Right ventricle myocardium inferior (tissue), 1 donor: Measurements from ENCODE around the gene FAM174C. TPM values are rescaled to one million over a fixed set of nuclear protein-coding genes. Genes with fewer than 3 reads are reported as not detected.

ENCODE experiments used
- ATAC-seq: fragments of 200-7000 bp; cut with Tn5 transposase; one replicate; pipeline ENCODE4 v1.9.1; 2020; ENCODE audit warnings: mild to moderate bottlenecking, moderate library complexity
- DNase-seq: peaks from one replicate; pipeline ENCODE4 v3.0.0; 2021; ENCODE audit errors: missing footprints
- intact Hi-C: fragments of 100-400 bp; cut with DNase I; formaldehyde crosslinking; loops from one replicate; pipeline ENCODE4 v1.11.0; 2022
- long read RNA-seq: library from polyadenylated mRNA; unstranded; transcript quantifications from one replicate; pipeline ENCODE4 v2.0.0, GENCODE V29; 2021
- total RNA-seq: library from RNA; stranded (reverse); fragmentation: NEBNext Ultra II Directional; extraction: Animal tissue kit (Norgen Biotek cat#: 25700); gene quantifications from one replicate; pipeline ENCODE4 v1.2.1, GENCODE V29; 2021
- donor health status: DM: no; HTN: yes; CAD: no; lungs with severe emphysema.

The FAM174C gene
- 13.1 TPM for total RNA-seq
- long read RNA-seq, transcript C19orf24-201 (3 exons, 983 nt), result major isoform, 10 of 13 reads
- long read RNA-seq, partial matches to known transcripts, result 0 of 13 reads
- long read RNA-seq, other reads (novel, unspliced or antisense), result 2 of 13 reads

DNA sequence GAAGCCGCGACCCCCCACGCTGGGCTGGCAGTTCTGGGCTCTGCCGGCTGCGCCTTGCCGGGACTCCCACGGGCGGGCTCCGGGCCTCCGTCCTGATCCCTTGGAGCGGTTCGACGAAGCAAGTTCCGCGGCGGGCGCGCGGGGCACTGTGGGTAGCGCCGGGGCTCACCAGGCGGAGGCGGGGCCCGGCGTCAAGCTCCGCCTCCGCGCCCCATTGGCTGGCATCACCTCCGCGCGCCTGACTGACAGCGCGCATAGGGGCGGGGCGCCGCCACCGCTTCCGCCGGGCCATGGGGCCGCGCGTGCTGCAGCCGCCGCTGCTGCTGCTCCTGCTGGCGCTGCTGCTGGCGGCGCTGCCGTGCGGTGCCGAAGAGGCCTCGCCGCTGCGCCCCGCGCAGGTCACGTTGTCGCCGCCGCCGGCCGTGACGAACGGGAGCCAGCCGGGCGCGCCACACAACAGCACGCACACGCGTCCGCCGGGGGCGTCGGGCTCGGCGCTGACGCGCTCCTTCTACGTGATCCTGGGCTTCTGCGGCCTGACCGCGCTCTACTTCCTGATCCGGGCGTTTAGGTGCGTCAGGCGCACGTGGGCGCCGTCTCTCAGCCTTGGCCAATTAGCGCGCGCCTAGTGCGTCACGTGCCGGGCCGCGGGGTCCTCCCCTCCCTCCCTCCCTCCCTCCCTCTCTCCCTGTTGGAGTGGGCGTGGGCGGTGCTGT, at the start of gene FAM174C:
FAM174C (plus strand) TSS at position 271 of the 716 bp plus-strand sequence; CDS start at position 291, 20 bp downstream.
- ATAC-seq (peak; percentile 88), DNase-seq (peak; percentile 97)
- intact Hi-C loops, result loop anchor here (5.0 kb wide), 3 partner anchors 107 to 232 kb away; partner anchors contain the start of genes DAZAP1 and NDUFS7

GRCh38 chr19:1226227-1226518, 49.2 kb upstream of the FAM174C start:
- DNase-seq, result no peak
- no peak for ATAC-seq
- intact Hi-C loops, result no loop called here

DNA sequence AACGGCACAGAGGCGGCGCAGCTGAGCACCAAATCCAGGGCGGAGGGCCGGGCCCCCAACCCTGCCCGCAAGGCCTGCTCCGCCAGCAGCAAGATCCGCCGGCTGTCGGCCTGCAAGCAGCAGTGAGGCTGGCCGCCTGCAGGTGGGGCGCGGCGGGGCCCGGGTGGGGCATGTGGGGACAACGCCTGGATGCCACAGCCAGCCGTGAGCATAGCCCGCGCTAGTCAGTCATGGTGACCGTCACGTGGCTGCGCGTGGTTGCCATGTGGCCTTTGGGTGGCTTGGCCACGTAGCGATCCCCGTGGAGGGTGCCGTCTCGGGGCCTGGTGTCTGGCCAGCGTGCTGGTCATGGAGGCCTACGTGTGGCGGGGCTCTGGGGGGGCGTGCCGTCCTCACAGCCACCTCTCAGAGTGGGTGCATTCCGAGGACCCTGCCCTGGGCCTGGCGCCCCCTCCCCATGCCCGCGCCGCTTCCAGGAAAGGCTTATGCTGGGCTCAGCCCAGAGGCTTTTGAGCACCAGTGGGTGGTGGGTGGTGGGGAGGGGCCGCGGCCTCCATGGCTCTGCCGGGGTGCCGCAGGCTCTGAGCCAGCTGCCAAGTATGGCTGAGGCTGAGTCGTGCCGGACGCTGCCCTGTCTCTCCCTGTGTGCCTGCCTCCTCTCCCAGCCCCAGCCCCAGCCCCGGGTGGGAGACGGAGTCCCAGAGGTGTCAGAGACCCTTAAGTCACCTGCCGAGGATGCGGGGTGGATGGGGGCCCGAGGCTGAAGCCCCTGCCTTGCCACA, 48.6 kb upstream of the FAM174C start:
- ATAC-seq (no peak), DNase-seq (no peak)
- intact Hi-C loops, result no loop called here

DNA sequence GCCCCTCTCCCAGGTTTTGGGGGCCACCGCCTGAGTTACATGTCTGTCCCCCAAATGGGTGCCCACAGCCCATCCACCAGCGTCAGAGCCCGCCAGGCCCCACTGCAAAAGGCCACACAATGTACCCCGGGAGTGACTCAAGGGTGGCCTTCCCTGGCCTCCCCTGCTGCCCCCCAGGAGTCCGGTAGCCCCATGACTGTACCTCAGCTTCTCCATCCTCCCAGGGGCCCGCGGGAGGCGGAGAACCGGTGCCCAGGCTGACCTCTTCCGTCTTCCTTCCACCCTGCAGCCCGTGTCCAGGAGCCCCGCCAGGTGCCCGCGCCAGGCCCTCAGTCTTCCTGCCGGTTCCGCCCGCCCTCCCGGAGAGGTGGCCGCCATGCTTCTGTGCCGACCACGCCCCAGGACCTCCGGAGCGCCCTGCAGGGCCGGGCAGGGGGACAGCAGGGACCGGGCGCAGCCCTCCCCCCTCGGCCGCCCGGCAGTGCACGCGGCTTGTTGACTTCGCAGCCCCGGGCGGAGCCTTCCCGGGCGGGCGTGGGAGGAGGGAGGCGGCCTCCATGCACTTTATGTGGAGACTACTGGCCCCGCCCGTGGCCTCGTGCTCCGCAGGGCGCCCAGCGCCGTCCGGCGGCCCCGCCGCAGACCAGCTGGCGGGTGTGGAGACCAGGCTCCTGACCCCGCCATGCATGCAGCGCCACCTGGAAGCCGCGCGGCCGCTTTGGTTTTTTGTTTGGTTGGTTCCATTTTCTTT, 47.9 kb upstream of the FAM174C start:
- ATAC-seq (no peak), DNase-seq (no peak)
- intact Hi-C loops, result no loop called here

GRCh38 chr19:1228161-1228957, 47.0 kb upstream of the FAM174C start:
- intact Hi-C loops, result no loop called here
- DNase-seq (no peak), ATAC-seq (no peak)

GRCh38 chr19:1229056-1229923, 46.0 kb upstream of the FAM174C start:
- no peak for DNase-seq
- intact Hi-C loops, result no loop called here
- no peak for ATAC-seq

DNA sequence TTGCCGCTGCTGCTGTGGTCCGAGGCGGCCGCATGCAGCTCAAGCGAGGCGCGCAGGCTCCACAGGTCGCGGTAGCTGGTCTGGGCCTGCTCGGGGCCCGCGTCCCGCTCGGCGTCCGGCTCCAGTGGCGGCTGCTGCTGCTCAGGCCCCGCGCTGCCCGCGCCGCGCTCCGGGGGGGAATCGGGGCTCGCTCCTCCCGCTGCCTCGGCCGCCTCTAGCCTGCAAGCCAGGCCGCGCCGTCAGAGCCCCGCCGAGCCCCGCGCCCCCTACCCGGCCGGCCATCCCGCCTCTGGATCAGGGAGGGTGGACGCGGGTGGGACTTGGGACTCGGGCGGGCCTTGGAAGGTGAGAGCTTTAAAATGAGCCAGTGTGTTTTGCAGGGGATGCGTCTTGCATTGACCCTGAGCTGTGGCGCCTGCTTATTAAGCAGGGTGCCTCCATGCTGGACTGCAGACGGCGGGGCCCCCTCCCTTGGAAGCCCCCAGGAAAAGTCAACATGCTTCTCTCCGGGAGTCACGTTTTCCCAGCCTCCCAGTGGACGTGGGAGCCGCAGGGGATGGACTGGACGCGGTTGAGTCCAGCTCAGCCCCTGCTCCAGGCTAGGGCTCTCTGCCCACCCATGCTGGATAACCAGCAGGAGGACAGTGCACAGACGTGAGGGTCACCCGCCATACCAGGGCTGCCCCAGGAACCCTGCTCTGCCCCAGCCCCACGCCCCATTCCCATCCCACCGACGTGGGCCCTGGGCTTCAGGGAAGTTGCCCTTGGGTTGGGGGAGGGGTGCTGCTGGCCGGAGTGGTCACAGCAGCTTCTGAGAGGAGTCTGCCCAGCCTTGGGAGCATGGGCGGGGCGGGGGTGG, 45.2 kb upstream of the FAM174C start:
- DNase-seq (no peak), ATAC-seq (no peak)
- intact Hi-C loops, result no loop called here

- intact Hi-C loops, result no loop called here
- ATAC-seq (no peak), DNase-seq (no peak)
Measured at GRCh38 chr19:1230783-1231489, 44.4 kb upstream of the FAM174C start.

- no peak for ATAC-seq
- intact Hi-C loops, result no loop called here
- DNase-seq, result no peak
Measured at GRCh38 chr19:1231729-1232637, 43.3 kb upstream of the FAM174C start.

DNA sequence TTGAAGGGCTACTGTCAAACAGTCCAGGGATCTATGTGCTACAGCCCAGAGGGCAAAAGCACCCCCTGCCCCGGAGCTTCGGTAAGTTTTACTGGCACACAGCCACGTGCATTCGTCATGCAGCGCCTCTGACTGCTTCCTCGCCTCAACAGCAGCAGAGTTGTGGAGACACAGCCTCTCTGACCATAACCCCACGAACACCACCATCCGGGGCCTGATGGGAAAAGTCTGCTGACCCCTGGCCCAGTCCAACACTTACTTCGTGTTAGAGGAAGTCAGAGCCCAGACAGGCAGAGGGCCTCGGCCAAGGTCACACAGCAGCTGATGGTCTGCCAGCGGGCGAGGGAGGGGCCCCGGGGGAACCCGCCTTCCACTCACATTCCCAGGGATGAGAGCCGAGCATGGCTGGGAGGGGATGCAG, 42.7 kb upstream of the FAM174C start:
- intact Hi-C loops, result no loop called here
- ATAC-seq (no peak), DNase-seq (no peak)

- intact Hi-C loops, result no loop called here
- no peak for DNase-seq
- ATAC-seq, result no peak
Measured at GRCh38 chr19:1233115-1233667, 42.1 kb upstream of the FAM174C start.

GRCh38 chr19:1234051-1234954, 41.0 kb upstream of the FAM174C start:
- intact Hi-C loops, result no loop called here
- ATAC-seq, result no peak
- DNase-seq, result no peak

GRCh38 chr19:1234955-1235380, 40.4 kb upstream of the FAM174C start:
- no peak for ATAC-seq
- DNase-seq, result no peak
- intact Hi-C loops, result no loop called here
